H9 (cell line): ENCODE measurements around the gene NKIRAS2. TPM values are rescaled to one million over a fixed set of nuclear protein-coding genes. Genes with fewer than 3 reads are reported as not detected.
"Not testable (repeated sequence)": the region's sequence is repeated elsewhere in the genome, so short reads cannot be mapped to it uniquely, and the experiment has no call there.

ENCODE experiments used
- DNase-seq: peaks from one replicate; pipeline ENCODE4 v3.0.0-alpha.2; 2017
- H2AFZ ChIP-seq: one replicate; pipeline ENCODE4 v1.6.1; 2013; ENCODE audit warnings: mild to moderate bottlenecking, low read length, control low read depth, moderate library complexity
- H2AK5ac ChIP-seq: 2 replicates; pipeline ENCODE4 v1.6.1; 2013; ENCODE audit warnings: low read length, control low read depth, mixed read lengths; ENCODE audit not compliant: insufficient read length
- H2BK120ac ChIP-seq: one replicate; pipeline ENCODE4 v1.6.1; 2013; ENCODE audit warnings: low read depth, mild to moderate bottlenecking, low read length, control low read depth, inconsistent platforms; ENCODE audit not compliant: poor library complexity, severe bottlenecking
- H2BK12ac ChIP-seq: 2 replicates; pipeline ENCODE4 v1.6.1; 2013; ENCODE audit warnings: low read length, control low read depth, mixed read lengths, low read depth; ENCODE audit not compliant: insufficient read length
- H2BK15ac ChIP-seq: 2 replicates; pipeline ENCODE4 v1.6.1; 2013; ENCODE audit warnings: low read depth, low read length, control low read depth
- H2BK20ac ChIP-seq: one replicate; pipeline ENCODE4 v1.6.1; 2013; ENCODE audit warnings: low read depth, mild to moderate bottlenecking, low read length, control low read depth, inconsistent platforms; ENCODE audit not compliant: poor library complexity, severe bottlenecking
- H2BK5ac ChIP-seq: 2 replicates; pipeline ENCODE4 v1.6.1; 2013; ENCODE audit warnings: low read length, control low read depth, mixed read lengths; ENCODE audit not compliant: insufficient read length
- H3K14ac ChIP-seq: 2 replicates; pipeline ENCODE4 v1.6.1; 2013; ENCODE audit warnings: low read length, control low read depth; ENCODE audit not compliant: insufficient read depth
- H3K18ac ChIP-seq: 2 replicates; pipeline ENCODE4 v1.6.1; 2013; ENCODE audit warnings: low read depth, mild to moderate bottlenecking, mixed read lengths, low read length, control low read depth; ENCODE audit not compliant: insufficient read length
- H3K23ac ChIP-seq: 2 replicates; pipeline ENCODE4 v1.6.1; 2013; ENCODE audit warnings: low read length, control low read depth, mixed read lengths, low read depth; ENCODE audit not compliant: insufficient read length
- H3K23me2 ChIP-seq: 2 replicates; pipeline ENCODE4 v1.6.1; 2013; ENCODE audit warnings: low read depth, mild to moderate bottlenecking, mixed read lengths, low read length, control low read depth; ENCODE audit not compliant: insufficient read length, poor library complexity, severe bottlenecking
- H3K27ac ChIP-seq: 2 replicates; pipeline ENCODE4 v1.5.1; 2013; ENCODE audit warnings: low read length, control low read depth, mixed read lengths, low read depth; ENCODE audit not compliant: insufficient read length
- H3K27me3 ChIP-seq: 2 replicates; pipeline ENCODE4 v1.6.1; 2013; ENCODE audit warnings: low read length, control low read depth, inconsistent platforms; ENCODE audit not compliant: insufficient read depth
- H3K4ac ChIP-seq: 2 replicates; pipeline ENCODE4 v1.6.1; 2013; ENCODE audit warnings: low read depth, mild to moderate bottlenecking, control low read depth, inconsistent platforms, low read length, moderate library complexity
- H3K4me1 ChIP-seq: 2 replicates; pipeline ENCODE4 v1.6.1; 2013; ENCODE audit warnings: low read length, control low read depth, inconsistent platforms; ENCODE audit not compliant: insufficient read depth
- H3K4me2 ChIP-seq: 2 replicates; pipeline ENCODE4 v1.6.1; 2013; ENCODE audit warnings: low read length, control low read depth, mixed read lengths; ENCODE audit not compliant: insufficient read length, insufficient read depth
- H3K56ac ChIP-seq: 2 replicates; pipeline ENCODE4 v1.6.1; 2013; ENCODE audit warnings: low read depth, mild to moderate bottlenecking, mixed read lengths, low read length, control low read depth; ENCODE audit not compliant: insufficient read length
- H3K79me1 ChIP-seq: 2 replicates; pipeline ENCODE4 v1.6.1; 2013; ENCODE audit warnings: low read depth, mild to moderate bottlenecking, moderate library complexity, low read length, control low read depth, inconsistent platforms; ENCODE audit not compliant: insufficient read depth, poor library complexity, severe bottlenecking
- H3K79me2 ChIP-seq: 2 replicates; pipeline ENCODE4 v1.6.1; 2013; ENCODE audit warnings: low read length, control low read depth, inconsistent platforms; ENCODE audit not compliant: insufficient read depth
- H3K9ac ChIP-seq: 2 replicates; pipeline ENCODE4 v1.6.1; 2013; ENCODE audit warnings: low read length, control low read depth, mixed read lengths; ENCODE audit not compliant: insufficient read length; ENCODE audit errors: extremely low read depth
- H3K9me3 ChIP-seq: one replicate; pipeline ENCODE4 v1.6.1; 2013; ENCODE audit warnings: low read depth, low read length, inconsistent platforms; ENCODE audit not compliant: control insufficient read depth
- H3T11ph ChIP-seq: one replicate; pipeline ENCODE4 v1.6.1; 2013; ENCODE audit warnings: mild to moderate bottlenecking, low read length, control low read depth, inconsistent platforms
- H4K20me1 ChIP-seq: one replicate; pipeline ENCODE4 v1.6.1; 2013; ENCODE audit not compliant: control insufficient read depth, insufficient read length, insufficient read depth
- H4K5ac ChIP-seq: 2 replicates; pipeline ENCODE4 v1.6.1; 2013; ENCODE audit warnings: low read depth, mild to moderate bottlenecking, mixed read lengths, low read length, control low read depth; ENCODE audit not compliant: insufficient read length
- H4K8ac ChIP-seq: replicated peaks from 2 replicates; pipeline ENCODE4 v1.6.1; 2013; ENCODE audit warnings: low read length, control low read depth, mixed read lengths, low read depth; ENCODE audit not compliant: insufficient read length
- H4K91ac ChIP-seq: 2 replicates; pipeline ENCODE4 v1.6.1; 2013; ENCODE audit warnings: low read depth, mild to moderate bottlenecking, moderate library complexity, mixed read lengths, low read length, control low read depth; ENCODE audit not compliant: insufficient read length
- H3K27ac Mint-ChIP-seq, 3 experiments: 2 replicates in 2 of 3; 3 replicates in 1 of 3; pipeline ENCODE4 v1.8.0; 2020 to 2021; ENCODE audit warnings: mixed read lengths in 3 of 3, mild to moderate bottlenecking in 1 of 3, moderate library complexity in 1 of 3
- H3K27me3 Mint-ChIP-seq: 2 replicates; pipeline ENCODE4 v1.8.0; 2021; ENCODE audit warnings: low read depth, mild to moderate bottlenecking, moderate library complexity, mixed read lengths
- H3K36me3 Mint-ChIP-seq, 3 experiments: 2 replicates in 2 of 3; 3 replicates in 1 of 3; pipeline ENCODE4 v1.8.0; 2020 to 2021; ENCODE audit warnings: low read depth in 3 of 3, mixed read lengths in 3 of 3; ENCODE audit not compliant: insufficient read depth in 1 of 3
- H3K4me1 Mint-ChIP-seq, 2 experiments: 2 replicates each; pipeline ENCODE4 v1.8.0; 2020; ENCODE audit warnings: mixed read lengths in 2 of 2
- H3K4me3 Mint-ChIP-seq, 2 experiments: 2 replicates in 1 of 2; 3 replicates in 1 of 2; pipeline ENCODE4 v1.8.0; 2020 to 2021; ENCODE audit warnings: mild to moderate bottlenecking in 2 of 2, mixed read lengths in 2 of 2, moderate library complexity in 1 of 2
- H3K9me3 Mint-ChIP-seq, 2 experiments: 2 replicates in 1 of 2; 3 replicates in 1 of 2; pipeline ENCODE4 v1.8.0; 2020; ENCODE audit warnings: mild to moderate bottlenecking in 2 of 2, mixed read lengths in 2 of 2, moderate library complexity in 1 of 2
- CTCF ChIP-seq: fragments of 200-600 bp; sonication (generic); conservative IDR thresholded peaks from 3 replicates; pipeline ENCODE4 v1.8.0; 2021; ENCODE audit warnings: antibody characterized with exemption, mild to moderate bottlenecking
- WGBS: extraction: QIAGEN DNeasy Blood & Tissue Kit; methylation state at CpG from one replicate; pipeline ENCODE4 v1.1.7; 2013; ENCODE audit warnings: missing lambda C conversion rate, low lambda C conversion rate, mixed read lengths; ENCODE audit not compliant: insufficient read length; ENCODE audit errors: extremely low coverage; 5-methylcytosine and 5-hydroxymethylcytosine counted together
- total RNA-seq: library from RNA; stranded (reverse); gene quantifications from 2 replicates; pipeline ENCODE4 v1.2.1, GENCODE V29; 2021

NKIRAS2 gene
- total RNA-seq, 1 experiment from 2014 or later: 37.1 TPM

GRCh38 chr17:42018988-42019387 is 902 bp upstream of the NKIRAS2 start:
- no CpG with 5 or more reads among the region's 4 CpGs for WGBS
- Histone ChIP-seq H3K18ac (no peak overlapping the region), H4K20me1 (no peaks in the 10 kb centered on the region), H2BK15ac (no peak overlapping the region), H2AFZ (no peak overlapping the region), H2BK12ac (no peak overlapping the region), H3K23ac (no peak overlapping the region), H3K79me2 (peaks cover 16% of the 10 kb centered on the region; the same call in 1 of the 2 replicates), H3K9me3 (no peaks in the 10 kb centered on the region), H4K91ac (no peak overlapping the region), H4K8ac (no peak overlapping the region), H2BK20ac (no peak overlapping the region), H2BK5ac (no peak overlapping the region), H2AK5ac (no peak overlapping the region), H3K79me1 (no peaks in the 10 kb centered on the region), H3K27ac (no peak overlapping the region), H3K56ac (no peak overlapping the region), H3K14ac (no peak overlapping the region), H4K5ac (no peak overlapping the region), H3K27me3 (no peaks in the 10 kb centered on the region; the same call in 1 of the 2 replicates), H3K23me2 (peaks cover 14% of the 10 kb centered on the region), H3K4me2 (no peak overlapping the region), H3K9ac (no peak overlapping the region), H3T11ph (no peak overlapping the region), H2BK120ac (no peak overlapping the region), H3K4me1 (0 out of 2 replicates have a peak, but pooled peaks cover 2% of the 10 kb centered on the region), H3K4ac (no peak overlapping the region)
- H3K4me1 Mint-ChIP-seq: peaks cover 33 to 40% of the 10 kb centered on the region in 2 experiments
- peaks cover 15 to 39% (median 31%) of the 10 kb centered on the region in 3 experiments for H3K36me3 Mint-ChIP-seq
- H3K27ac Mint-ChIP-seq: peak overlapping the region in 1 of 3 experiments; percentile 14; a peak in 1 of 7 replicates
- H3K27me3 Mint-ChIP-seq: no peaks in the 10 kb centered on the region
- H3K4me3 Mint-ChIP-seq: peak overlapping the region; percentile 93 to 97; a peak in 4 of 5 replicates
- no peak for TF ChIP-seq CTCF
- H3K9me3 Mint-ChIP-seq: no peaks in the 10 kb centered on the region
- DNase-seq: no peak

GRCh38 chr17:42020845-42021244 is 955 bp downstream of the NKIRAS2 start:
- not testable (repeated sequence) for H3K4ac ChIP-seq, H3K14ac ChIP-seq, H2BK12ac ChIP-seq, H3K56ac ChIP-seq, H2AFZ ChIP-seq, H3K27me3 Mint-ChIP-seq, H3T11ph ChIP-seq, H4K8ac ChIP-seq, H2AK5ac ChIP-seq, DNase-seq, H3K27ac Mint-ChIP-seq, H3K9me3 ChIP-seq, H3K18ac ChIP-seq, H3K9me3 Mint-ChIP-seq, H3K27ac ChIP-seq, H3K27me3 ChIP-seq, H2BK120ac ChIP-seq, H2BK15ac ChIP-seq, H3K4me1 ChIP-seq, H2BK5ac ChIP-seq, H3K79me1 ChIP-seq, H4K91ac ChIP-seq, H3K9ac ChIP-seq, H4K5ac ChIP-seq, H4K20me1 ChIP-seq, H3K23ac ChIP-seq, H2BK20ac ChIP-seq, H3K79me2 ChIP-seq
- peak overlapping the region; percentile 93 to 97 for H3K4me3 Mint-ChIP-seq
- H3K23me2 ChIP-seq: peaks cover 14% of the 10 kb centered on the region
- H3K4me1 Mint-ChIP-seq: peaks cover 31 to 35% of the 10 kb centered on the region in 2 experiments
- peaks cover 21 to 42% (median 38%) of the 10 kb centered on the region in 3 experiments for H3K36me3 Mint-ChIP-seq
- no CpG with 5 or more reads among the region's 8 CpGs for WGBS
- peak overlapping the region; percentile 55 for H3K4me2 ChIP-seq
